HG02943 (cell line): ENCODE data around the gene WDFY3.

ENCODE experiments used
- ATAC-seq: cut with Tn5 transposase; IDR thresholded peaks from one replicate; pipeline ENCODE4 v1.9.1; 2021; ENCODE audit warnings: mild to moderate bottlenecking, low read depth, moderate library complexity; ENCODE audit not compliant: unreplicated experiment

WDFY3 gene

DNA sequence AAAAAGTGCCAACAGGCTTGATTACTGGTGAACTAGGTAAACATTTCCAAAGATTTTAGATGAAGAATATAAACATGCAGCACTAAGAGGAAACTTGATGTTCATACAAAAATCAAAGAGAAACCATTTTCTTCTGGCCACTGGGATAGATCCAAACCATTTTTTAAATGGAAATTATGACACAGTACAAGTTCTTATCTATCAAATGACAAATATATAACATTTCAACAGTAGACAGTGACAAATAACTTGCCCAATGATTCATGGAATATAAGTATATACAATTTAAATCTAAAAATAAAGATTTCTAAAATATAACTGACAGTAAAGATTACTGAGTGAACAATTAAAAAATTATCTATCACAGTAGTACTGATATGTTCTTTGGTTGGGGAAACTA is 232.5 kb downstream of the WDFY3 start:
- ATAC-seq = no peak

DNA sequence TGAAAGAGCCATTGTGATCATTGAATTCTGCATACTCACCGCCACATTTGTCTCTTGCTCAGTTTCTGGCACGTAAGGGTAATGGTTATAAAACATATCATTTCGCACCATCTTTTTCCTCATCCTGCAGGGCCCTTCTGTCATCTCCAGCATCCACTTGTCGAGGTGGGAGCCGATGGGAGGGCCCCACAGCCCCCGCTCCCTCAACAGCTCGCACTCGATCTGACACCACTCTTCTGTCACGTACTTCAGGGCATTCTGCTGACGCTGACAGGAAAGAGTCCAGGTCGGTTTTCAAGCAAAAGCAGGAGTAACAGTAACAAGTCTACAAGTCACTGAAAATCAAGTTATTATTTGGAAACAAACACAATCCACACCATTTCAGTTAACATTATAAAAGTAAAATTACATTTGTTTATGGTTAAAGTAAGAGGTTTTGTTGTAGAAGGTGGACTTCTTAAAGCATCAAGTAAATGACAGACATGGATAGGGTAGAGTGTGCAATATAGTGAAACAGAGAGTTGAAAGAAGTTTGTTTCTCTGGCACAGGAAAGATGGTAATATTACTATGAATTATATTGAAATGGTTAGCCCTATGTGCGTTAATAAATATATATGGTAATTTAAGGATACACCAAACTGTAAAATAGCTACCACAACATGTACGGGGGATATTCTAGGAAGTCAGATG is 233.0 kb downstream of the WDFY3 start:
- ATAC-seq = no peak

DNA sequence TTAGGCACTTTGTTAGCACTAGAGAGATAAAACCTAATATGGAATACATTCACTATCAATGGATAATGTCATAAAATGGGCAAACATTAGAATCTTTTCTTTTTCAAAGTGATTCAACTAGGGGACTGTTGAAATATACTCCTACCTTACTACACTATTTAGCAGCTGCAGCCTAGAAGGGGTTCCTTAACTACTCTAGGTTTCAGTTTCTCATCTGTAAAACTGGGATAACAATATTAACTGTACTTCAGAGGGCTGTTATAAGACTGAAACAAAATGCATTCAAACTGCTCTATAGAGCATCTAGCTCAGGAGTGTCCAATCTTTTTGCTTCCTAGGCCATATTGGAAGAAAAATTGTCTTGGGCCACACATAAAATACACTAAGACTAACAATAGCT is 236.1 kb downstream of the WDFY3 start:
- ATAC-seq = no peak

DNA sequence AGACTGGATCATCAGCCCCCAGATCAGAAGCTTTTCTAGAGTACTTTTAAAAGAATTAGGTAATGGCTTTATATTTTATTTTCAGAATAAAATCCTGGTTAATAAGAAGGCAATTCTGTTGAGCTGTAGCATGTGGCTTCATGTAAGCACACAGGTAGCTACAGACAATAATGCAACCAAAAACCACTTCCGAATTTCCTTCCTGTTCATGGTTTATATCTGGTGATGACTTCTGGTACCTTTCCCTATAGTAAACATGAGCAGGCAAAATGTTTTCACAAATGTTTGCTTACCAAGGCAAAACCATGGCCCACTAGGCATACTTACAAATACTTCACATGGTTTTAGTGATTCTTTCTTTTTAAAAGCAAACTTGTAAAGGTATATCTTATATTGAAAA is 239.0 kb downstream of the WDFY3 start:
- ATAC-seq = no peak

DNA sequence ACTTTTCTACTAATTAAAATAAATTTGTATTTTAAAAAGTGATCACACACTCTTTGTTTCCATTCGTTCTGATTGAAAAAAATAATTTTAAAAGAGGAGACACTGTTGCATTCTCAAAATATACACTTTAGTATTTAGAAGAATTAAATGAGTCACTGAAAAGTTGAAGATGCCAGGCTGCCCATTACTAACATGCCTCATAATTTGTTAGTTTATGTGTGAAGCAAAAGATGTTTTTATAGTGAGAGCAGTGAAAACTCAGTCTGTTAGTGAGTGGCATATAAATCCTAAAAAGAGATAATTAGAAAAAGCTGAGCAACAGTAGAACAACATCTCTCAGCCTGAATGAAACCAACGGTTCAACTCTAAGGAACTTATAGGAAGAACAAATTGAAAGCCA is 240.1 kb downstream of the WDFY3 start:
- no peak for ATAC-seq

DNA sequence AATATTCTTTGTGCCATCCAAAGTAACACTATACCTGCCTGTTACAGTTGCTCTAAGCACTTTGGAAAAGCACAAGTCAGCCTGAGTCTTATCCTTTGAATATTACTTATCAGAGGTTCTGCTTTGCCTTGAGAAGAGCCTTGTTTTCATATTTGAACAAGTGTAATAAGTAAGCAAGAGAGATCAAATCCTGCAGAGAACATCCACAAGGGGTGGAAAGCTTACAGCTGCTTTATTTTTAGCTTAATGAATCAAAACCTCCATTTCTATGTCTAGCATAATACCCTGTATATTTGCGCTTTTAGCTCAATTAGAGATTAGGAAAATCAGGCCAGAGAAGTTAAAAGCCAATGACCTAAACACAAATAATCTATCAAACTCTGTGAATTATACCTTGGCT is 243.8 kb downstream of the WDFY3 start:
- no peak for ATAC-seq

DNA sequence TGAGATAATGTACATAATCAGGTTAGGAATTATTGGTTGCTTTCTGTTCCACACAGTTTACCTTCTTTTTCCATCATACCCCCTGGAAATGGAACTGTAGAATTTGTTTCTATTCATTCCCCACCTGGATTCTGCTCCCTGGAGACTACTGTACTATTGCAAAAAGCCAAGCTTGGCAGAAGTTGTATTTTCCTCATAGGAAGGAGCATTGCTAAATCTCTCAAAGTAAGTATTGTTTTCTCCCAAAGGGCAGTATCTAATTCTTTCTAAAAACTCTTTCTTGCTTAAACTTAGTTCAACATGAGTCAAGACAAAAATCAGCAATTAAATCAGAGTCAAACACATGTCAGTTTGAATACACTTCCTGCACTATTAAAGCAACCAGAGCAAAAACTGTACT is 247.4 kb downstream of the WDFY3 start:
- ATAC-seq = no peak

DNA sequence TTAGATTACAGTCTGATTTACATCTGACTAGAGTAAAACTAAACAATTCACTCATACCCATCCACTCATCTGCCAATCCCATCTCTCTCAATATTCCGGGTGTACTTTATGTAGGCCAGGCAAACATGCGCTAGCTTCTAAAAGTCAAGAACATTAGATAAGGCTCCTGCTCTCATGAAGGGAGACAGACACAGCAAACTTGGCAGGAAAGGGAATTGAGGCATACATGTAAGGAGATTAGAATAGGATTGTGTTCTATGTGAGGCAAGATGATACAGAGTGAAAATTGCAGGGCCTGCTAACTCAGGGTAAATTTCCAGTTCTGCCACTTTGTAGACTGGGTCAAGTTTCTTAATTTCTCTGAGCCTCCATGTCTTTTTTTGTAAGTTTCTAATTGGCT is 247.8 kb downstream of the WDFY3 start:
- ATAC-seq = no peak

DNA sequence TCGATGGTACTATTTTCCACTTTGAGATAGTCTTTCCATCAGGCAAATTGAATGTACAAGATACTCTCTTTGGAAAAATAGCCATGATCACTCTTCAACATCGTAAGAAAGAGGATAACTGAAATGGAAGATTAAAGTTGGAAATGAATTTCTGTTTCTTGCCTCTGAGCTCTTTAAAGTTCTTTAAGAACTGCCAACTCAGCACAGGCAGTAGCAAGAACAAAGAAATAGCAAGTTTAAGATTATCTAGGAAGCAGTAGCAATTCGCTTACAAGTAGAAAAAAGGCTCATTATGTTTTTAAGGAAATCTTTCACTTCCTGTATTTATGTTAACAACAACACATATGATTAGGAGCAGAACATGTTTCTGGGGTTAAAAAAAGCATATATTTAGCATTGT is 255.9 kb downstream of the WDFY3 start:
- ATAC-seq = no peak

DNA sequence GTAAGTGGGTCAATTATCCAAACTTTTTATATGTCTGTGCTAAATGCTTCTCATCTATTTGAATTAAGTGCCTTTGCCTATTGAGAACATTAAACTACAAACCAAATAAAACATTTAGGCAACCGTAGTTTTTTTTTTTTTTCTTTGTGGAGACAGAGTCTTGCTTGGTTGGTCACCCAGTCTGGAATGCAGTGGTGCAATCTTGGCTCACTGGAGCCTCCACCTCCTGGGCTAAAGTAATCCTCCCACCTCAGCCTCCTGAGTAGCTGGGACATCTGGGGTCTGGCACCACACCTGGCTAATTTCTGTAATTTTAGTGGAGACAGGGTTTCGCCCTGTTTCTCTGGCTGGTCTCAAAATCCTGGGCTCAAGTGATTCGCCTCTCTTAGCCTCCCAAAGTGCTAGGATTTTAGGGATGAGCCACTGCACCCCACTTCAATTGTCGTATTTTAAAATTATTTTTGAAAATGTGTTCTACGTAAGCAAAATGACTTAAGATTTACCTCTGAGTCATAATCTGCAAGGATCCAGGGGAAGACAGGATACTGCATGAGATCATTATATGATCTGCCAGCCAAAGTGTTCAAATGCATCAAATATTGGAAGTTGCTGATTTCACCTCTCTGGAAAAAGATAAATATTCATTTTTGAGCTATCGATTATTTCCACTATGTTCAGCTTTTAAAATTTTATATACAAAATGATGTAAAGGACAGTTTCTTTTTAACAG is 257.9 kb downstream of the WDFY3 start:
- ATAC-seq = no peak

DNA sequence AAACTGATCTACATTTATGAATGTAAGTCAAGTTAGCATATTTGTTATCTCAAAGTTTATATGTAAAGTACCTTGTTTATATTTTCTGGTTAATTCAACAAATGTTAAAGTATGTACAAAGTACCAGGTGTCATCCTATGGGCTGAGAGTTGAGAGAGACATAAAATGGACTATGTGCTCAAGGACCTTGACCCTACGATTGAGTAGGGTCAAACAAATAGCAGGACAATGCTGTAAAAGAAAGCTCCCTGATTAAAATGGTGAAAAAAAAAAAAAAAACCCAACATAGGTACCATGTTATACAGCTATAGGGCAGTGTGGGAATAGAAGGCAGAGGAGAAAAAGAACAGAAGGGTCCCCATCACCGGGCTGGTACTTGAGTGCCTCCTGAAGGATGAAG is 260.2 kb downstream of the WDFY3 start:
- ATAC-seq = no peak

DNA sequence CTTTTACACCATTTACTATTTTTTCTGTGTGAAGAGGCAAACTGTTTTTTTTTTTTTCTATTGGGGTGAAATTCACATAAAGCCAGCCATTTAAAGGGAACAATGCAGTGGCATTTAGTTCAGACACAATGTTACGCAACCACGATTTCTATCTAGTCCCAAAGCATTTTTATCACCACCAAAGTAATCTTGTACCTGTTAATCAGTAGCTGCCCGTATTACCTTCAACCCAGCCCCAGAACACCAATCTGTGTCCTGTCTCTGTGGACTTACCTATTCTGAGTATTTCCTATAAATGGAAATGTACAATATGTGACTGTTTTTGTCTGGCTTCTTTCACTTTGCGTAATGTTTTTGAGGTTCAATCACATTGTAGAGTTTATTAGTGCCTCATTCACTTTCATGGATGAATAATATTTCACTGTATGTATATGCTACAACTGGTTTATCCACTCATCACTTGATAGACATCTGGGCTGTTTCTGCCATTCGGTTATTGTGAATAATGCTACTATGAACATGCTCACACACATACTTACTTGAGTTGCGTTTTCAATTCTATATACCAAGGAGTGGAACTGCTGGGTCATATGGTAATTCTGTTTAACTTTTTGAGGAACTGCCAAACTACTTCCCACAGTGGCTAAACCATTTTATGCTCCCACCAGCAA is 267.4 kb downstream of the WDFY3 start:
- ATAC-seq = no peak

DNA sequence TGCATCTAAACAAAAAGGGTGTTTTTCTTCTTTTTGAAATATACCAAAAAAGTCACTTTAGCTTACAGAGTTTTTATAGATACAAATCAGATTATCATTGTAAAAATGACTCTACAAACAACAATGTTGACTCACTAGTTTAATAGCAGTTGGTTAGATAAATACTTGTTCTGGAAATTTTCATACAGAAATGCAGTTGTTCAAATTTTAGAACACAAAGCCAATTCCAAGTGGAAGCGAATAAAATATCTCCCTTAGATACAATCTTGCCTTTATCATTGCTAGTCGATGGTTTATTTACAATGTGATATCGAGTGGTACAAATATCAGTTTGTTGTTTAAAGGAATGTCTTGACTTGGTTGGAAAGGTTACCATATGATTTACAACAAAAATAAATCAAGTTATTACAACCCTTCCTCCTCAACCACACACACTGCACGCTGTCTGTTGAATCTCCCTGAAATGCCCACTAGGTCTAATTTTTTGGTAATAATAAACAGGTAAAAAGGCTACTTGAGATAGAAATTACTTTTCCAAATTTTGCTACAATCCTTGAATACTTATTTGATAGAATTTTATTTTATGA is 268.8 kb downstream of the WDFY3 start:
- no peak for ATAC-seq

DNA sequence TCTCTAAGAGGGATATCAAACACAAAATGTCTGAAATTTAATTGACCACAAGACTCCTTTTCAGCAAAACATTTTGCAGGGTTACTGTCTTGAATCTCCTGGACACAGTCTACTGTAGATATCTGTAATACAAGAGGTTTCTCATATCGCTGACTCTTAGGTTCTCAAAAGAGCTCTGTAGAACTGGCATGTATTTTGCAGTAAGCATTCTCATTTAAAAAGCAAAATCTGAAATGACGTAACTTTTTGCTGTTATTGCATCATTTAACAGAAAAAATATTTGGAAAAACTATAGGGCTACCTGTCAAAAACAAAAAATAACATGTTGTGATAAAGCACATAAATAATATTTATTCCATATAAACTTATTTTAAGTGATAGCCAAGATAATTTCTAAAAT is 269.3 kb downstream of the WDFY3 start:
- ATAC-seq = no peak

DNA sequence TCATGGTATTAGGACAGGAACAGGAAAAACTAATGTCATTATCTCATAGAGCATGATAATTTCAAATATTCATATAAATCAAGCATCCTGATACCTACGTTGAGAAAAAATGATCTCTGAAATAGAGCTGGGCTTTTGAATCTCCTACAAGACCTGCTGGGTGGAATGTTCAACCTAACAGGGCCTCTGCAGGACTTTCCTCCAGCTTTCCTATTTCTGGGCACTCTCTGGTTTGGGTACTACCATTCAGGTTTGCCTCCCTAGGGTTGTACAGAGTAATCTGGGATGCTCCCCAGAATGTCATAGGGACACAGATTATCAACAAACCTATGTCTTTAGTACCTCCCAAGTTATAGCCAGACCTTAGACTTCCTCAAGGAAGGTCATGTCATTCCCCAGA is 274.7 kb downstream of the WDFY3 start:
- ATAC-seq = no peak

DNA sequence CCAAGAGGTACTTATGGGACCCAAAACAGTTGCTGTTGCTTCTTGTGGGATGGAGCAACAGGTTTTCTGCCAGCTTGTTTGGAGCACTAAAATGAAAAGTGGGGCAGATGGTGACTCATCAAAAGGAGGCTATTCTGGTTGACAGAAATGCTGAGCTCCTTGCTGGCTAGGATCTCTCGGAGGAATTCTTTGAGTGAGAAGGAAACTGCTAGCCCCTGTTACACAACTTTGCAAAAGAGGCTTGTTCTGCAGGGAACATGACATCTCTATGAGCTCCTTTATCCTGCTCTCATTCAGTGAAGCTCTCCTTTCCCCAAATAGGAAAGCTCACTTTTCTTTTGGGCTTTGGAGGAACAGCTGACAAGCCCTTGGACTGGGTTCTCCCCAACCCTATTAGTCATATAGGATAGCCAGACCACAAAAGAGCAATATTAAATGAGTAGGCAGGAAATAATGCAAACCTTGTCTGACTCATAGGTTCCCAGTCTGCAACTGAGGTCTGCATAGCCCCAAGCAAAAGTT is 275.3 kb downstream of the WDFY3 start:
- no peak for ATAC-seq

DNA sequence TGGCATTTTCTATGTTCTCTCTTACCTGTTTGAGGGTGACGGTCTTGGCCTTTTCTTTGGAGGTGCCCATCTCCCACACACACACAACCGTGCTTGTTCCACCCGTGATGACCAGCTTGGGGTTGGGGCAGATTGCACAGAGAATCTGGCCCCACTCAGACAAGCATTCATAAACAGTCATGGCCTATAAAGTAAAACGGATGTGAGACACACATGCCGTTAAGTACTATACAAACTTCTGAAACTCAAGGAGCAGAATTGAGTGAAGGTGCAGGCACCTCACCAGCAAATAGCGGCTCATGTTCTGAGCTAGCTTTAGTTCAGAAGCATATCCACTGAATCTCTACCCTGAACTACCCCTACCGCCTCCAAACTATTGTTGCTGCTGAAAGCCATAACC is 276.0 kb downstream of the WDFY3 start:
- no peak for ATAC-seq

DNA sequence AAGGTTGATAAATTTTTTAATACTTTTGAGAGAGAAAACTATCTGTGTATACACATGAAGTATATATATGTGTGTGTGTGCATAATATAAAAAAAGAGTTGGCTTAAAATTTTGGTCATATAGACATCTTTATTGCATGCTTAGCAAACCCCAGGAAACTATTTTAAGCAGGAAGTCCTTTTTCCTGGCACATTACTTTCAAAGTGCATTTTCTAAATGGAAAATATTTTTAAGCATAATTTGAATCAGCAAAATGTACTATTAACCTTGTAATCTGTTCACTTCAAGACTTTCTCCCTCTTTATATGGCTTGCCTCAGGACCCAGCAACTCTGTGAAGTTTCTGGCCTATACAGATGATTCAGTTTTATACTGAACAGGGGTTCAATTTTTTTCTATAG is 277.3 kb downstream of the WDFY3 start:
- ATAC-seq = no peak

DNA sequence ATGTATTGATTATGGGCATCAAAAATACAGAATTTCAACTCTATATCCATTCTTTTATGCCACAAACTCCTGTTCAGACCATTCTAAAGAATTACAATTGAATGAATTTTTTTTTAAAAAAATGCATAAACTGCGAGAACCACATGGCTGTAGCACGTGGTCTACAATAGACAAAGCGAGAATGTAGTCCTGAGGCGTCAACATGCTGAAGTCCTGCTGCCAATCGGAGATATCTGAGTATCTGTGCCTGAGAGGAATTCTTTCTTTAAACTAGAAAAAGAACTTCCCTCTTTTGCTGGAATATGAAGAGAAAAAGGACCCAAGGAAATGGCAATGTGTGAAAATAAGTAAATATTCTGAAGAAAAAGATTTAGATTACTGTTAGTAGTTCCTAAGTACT is 277.9 kb downstream of the WDFY3 start:
- no peak for ATAC-seq

DNA sequence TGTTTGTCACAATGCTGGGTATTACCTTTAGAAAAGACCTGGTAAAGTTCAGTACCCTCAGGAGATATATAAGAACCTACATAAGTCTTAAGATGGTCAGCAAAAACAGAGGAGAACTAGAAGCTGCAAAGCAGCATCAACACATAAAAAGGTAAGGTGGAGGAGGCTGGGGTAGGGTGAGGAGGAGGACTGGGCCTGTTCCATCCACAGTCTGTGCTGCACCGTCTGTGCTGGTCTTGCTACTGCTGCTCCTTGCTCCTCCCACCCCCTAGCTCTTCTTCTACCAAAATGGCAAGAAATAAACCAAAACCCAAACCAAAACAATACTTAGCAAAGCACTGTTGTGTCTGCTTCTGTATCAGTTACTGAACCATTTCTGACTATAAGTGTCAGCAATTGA is 281.4 kb downstream of the WDFY3 start:
- ATAC-seq = no peak

DNA sequence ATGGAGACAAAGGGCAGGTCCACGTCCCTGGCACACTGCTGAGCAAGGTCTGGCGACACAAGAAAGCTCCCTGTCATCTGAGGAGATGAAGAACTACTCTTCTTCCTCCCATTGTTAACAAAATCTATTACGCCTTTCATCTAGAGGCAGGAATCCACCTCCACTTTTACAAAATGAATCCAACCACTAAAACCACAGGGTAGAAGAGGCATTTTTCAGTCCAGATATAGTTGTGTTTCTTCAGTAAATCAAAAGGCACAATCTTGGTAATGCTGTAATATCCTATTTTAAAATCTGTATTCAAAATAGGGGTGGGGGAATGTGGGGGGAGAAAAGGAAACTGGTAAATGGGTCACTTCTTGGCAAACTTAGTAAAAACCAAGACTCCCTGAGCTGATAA is 282.1 kb downstream of the WDFY3 start:
- no peak for ATAC-seq
